ENCODE results near the gene PIBF1.

PIBF1 gene

GRCh38 chr13:72852207-72852606 lies 70.3 kb downstream of the PIBF1 start:
- Histone ChIP-seq H3K36me3 (ENCODE audit: control insufficient read depth in 2 of 2, insufficient read depth in 2 of 2, low read length in 2 of 2) (peaks cover 3 to 7% of the 10 kb centered on the region in 2 donors), H3K4me1 (ENCODE audit: control insufficient read depth, insufficient read depth, low read length) (no peaks in the 10 kb centered on the region), H3K27ac (ENCODE audit: low read length) (no peak overlapping the region), H3K9me3 (ENCODE audit: control insufficient read depth in 2 of 2, low read length in 2 of 2) (no peaks in the 10 kb centered on the region), H3K9ac (ENCODE audit: low read length in 2 of 2) (no peak overlapping the region), H3K4me3 (ENCODE audit: low read length in 2 of 2) (no peak overlapping the region), H3K27me3 (ENCODE audit: control insufficient read depth in 1 of 2, insufficient read depth in 2 of 2, low read length in 2 of 2) (no peaks in the 10 kb centered on the region)

DNA sequence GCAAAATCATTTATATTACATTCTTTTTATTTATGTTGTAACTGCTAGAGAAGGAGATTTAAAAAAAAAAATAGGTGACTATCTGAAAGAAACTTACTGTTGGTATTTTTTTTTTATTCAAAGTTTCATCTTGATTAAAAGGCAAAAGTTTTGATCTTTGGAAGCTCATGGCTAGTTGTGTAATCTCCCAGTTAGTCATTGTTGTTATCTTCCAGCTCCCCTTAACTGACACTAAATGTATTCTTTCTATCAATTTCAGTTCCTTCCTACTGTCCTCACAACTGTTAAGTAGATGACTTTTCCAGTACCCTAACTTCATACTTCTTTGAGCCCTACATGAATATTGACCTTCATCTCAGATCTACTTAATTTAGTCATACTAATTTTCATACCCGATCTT lies 71.1 kb downstream of the PIBF1 start:
- H3K27me3 ChIP-seq (ENCODE audit: control insufficient read depth in 1 of 2, insufficient read depth in 2 of 2, low read length in 2 of 2), result no peaks in the 10 kb centered on the region
- no peak overlapping the region for H3K4me3 ChIP-seq (ENCODE audit: low read length in 2 of 2)
- H3K27ac ChIP-seq (ENCODE audit: low read length), result no peak overlapping the region
- H3K4me1 ChIP-seq (ENCODE audit: control insufficient read depth, insufficient read depth, low read length), result no peaks in the 10 kb centered on the region
- no peaks in the 10 kb centered on the region for H3K9me3 ChIP-seq (ENCODE audit: control insufficient read depth in 2 of 2, low read length in 2 of 2)
- no peak overlapping the region for H3K9ac ChIP-seq (ENCODE audit: low read length in 2 of 2)
- peaks cover 3 to 7% of the 10 kb centered on the region in 2 donors for H3K36me3 ChIP-seq (ENCODE audit: control insufficient read depth in 2 of 2, insufficient read depth in 2 of 2, low read length in 2 of 2)

- H3K9me3 ChIP-seq (ENCODE audit: control insufficient read depth in 2 of 2, low read length in 2 of 2), result no peaks in the 10 kb centered on the region
- H3K27ac ChIP-seq (ENCODE audit: low read length), result no peak overlapping the region
- no peak overlapping the region for H3K9ac ChIP-seq (ENCODE audit: low read length in 2 of 2)
- H3K4me1 ChIP-seq (ENCODE audit: control insufficient read depth, insufficient read depth, low read length), result no peaks in the 10 kb centered on the region
- no peaks in the 10 kb centered on the region for H3K27me3 ChIP-seq (ENCODE audit: control insufficient read depth in 1 of 2, insufficient read depth in 2 of 2, low read length in 2 of 2)
- no peaks in the 10 kb centered on the region for H3K36me3 ChIP-seq (ENCODE audit: control insufficient read depth in 2 of 2, insufficient read depth in 2 of 2, low read length in 2 of 2)
- H3K4me3 ChIP-seq (ENCODE audit: low read length in 2 of 2), result no peak overlapping the region
These were observed 82.4 kb downstream of the PIBF1 start for GRCh38 chr13:72864142-72865011.

- Histone ChIP-seq H3K36me3 (ENCODE audit: control insufficient read depth in 2 of 2, insufficient read depth in 2 of 2, low read length in 2 of 2) (no peaks in the 10 kb centered on the region), H3K4me3 (ENCODE audit: low read length in 2 of 2) (no peak overlapping the region)
These were observed 86.3 kb downstream of the PIBF1 start for GRCh38 chr13:72868229-72868628.

DNA sequence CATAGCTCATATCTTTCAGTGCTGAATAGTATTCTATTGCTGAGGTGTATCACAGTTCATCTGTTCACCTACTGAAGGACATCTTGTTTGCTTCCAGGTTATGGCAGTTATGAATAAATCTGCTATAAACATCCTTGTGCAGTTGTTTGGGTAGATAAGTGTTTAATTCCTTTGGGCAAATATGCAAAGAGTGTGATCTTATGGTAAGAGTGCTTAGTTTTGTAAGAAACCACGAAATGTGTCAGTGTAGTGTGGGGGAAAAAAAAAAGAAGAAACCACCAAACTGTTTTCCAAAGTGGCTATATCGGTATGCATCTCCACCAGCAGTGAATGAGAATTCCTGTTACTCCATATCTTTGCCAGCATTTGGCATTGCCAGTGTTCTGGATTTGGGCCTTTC lies 93.3 kb downstream of the PIBF1 start:
- Histone ChIP-seq H3K9me3 (ENCODE audit: control insufficient read depth in 2 of 2, low read length in 2 of 2) (no peaks in the 10 kb centered on the region), H3K36me3 (ENCODE audit: control insufficient read depth in 2 of 2, insufficient read depth in 2 of 2, low read length in 2 of 2) (no peaks in the 10 kb centered on the region), H3K27me3 (ENCODE audit: control insufficient read depth in 1 of 2, insufficient read depth in 2 of 2, low read length in 2 of 2) (no peaks in the 10 kb centered on the region), H3K4me1 (ENCODE audit: control insufficient read depth, insufficient read depth, low read length) (no peaks in the 10 kb centered on the region), H3K9ac (ENCODE audit: low read length in 2 of 2) (no peak overlapping the region), H3K4me3 (ENCODE audit: low read length in 2 of 2) (no peak overlapping the region), H3K27ac (ENCODE audit: low read length) (no peak overlapping the region)

More at GRCh38 chr13:72868229-72868628, 86.3 kb downstream of the PIBF1 start:
- no peak overlapping the region for H3K27ac ChIP-seq (ENCODE audit: low read length)
- H3K4me1 ChIP-seq (ENCODE audit: control insufficient read depth, insufficient read depth, low read length), result no peaks in the 10 kb centered on the region
- H3K27me3 ChIP-seq (ENCODE audit: control insufficient read depth in 1 of 2, insufficient read depth in 2 of 2, low read length in 2 of 2), result no peaks in the 10 kb centered on the region
- H3K9ac ChIP-seq (ENCODE audit: low read length in 2 of 2), result no peak overlapping the region
- no peaks in the 10 kb centered on the region for H3K9me3 ChIP-seq (ENCODE audit: control insufficient read depth in 2 of 2, low read length in 2 of 2)

GRCh38 chr13:72884101-72884500 lies 102.2 kb downstream of the PIBF1 start:
- H3K27ac ChIP-seq (ENCODE audit: low read length), result no peak overlapping the region
- no peaks in the 10 kb centered on the region for H3K36me3 ChIP-seq (ENCODE audit: control insufficient read depth in 2 of 2, insufficient read depth in 2 of 2, low read length in 2 of 2)
- H3K4me1 ChIP-seq (ENCODE audit: control insufficient read depth, insufficient read depth, low read length), result no peaks in the 10 kb centered on the region
- no peaks in the 10 kb centered on the region for H3K27me3 ChIP-seq (ENCODE audit: control insufficient read depth in 1 of 2, insufficient read depth in 2 of 2, low read length in 2 of 2)
- no peak overlapping the region for H3K4me3 ChIP-seq (ENCODE audit: low read length in 2 of 2)
- no peak overlapping the region for H3K9ac ChIP-seq (ENCODE audit: low read length in 2 of 2)
- H3K9me3 ChIP-seq (ENCODE audit: control insufficient read depth in 2 of 2, low read length in 2 of 2), result no peaks in the 10 kb centered on the region

- no peaks in the 10 kb centered on the region for H3K27me3 ChIP-seq (ENCODE audit: control insufficient read depth in 1 of 2, insufficient read depth in 2 of 2, low read length in 2 of 2)
- H3K4me1 ChIP-seq (ENCODE audit: control insufficient read depth, insufficient read depth, low read length), result no peaks in the 10 kb centered on the region
- no peak overlapping the region for H3K9ac ChIP-seq (ENCODE audit: low read length in 2 of 2)
- no peaks in the 10 kb centered on the region for H3K36me3 ChIP-seq (ENCODE audit: control insufficient read depth in 2 of 2, insufficient read depth in 2 of 2, low read length in 2 of 2)
- no peak overlapping the region for H3K4me3 ChIP-seq (ENCODE audit: low read length in 2 of 2)
- no peak overlapping the region for H3K27ac ChIP-seq (ENCODE audit: low read length)
- no peaks in the 10 kb centered on the region for H3K9me3 ChIP-seq (ENCODE audit: control insufficient read depth in 2 of 2, low read length in 2 of 2)
These were observed 104.5 kb downstream of the PIBF1 start for GRCh38 chr13:72886272-72887067.

GRCh38 chr13:72889495-72889894 lies 107.6 kb downstream of the PIBF1 start:
- Histone ChIP-seq H3K4me1 (ENCODE audit: control insufficient read depth, insufficient read depth, low read length) (no peaks in the 10 kb centered on the region), H3K36me3 (ENCODE audit: control insufficient read depth in 2 of 2, insufficient read depth in 2 of 2, low read length in 2 of 2) (peaks cover 0 to 4% of the 10 kb centered on the region in 2 donors), H3K27me3 (ENCODE audit: control insufficient read depth in 1 of 2, insufficient read depth in 2 of 2, low read length in 2 of 2) (no peaks in the 10 kb centered on the region), H3K9me3 (ENCODE audit: control insufficient read depth in 2 of 2, low read length in 2 of 2) (no peaks in the 10 kb centered on the region), H3K9ac (ENCODE audit: low read length in 2 of 2) (no peak overlapping the region), H3K27ac (ENCODE audit: low read length) (no peak overlapping the region), H3K4me3 (ENCODE audit: low read length in 2 of 2) (no peak overlapping the region)

GRCh38 chr13:72890546-72890945 lies 108.6 kb downstream of the PIBF1 start:
- no peaks in the 10 kb centered on the region for H3K27me3 ChIP-seq (ENCODE audit: control insufficient read depth in 1 of 2, insufficient read depth in 2 of 2, low read length in 2 of 2)
- H3K4me3 ChIP-seq (ENCODE audit: low read length in 2 of 2), result no peak overlapping the region
- H3K9me3 ChIP-seq (ENCODE audit: control insufficient read depth in 2 of 2, low read length in 2 of 2), result no peaks in the 10 kb centered on the region
- no peak overlapping the region for H3K27ac ChIP-seq (ENCODE audit: low read length)
- no peaks in the 10 kb centered on the region for H3K4me1 ChIP-seq (ENCODE audit: control insufficient read depth, insufficient read depth, low read length)
- peaks cover 0 to 4% of the 10 kb centered on the region in 2 donors for H3K36me3 ChIP-seq (ENCODE audit: control insufficient read depth in 2 of 2, insufficient read depth in 2 of 2, low read length in 2 of 2)
- H3K9ac ChIP-seq (ENCODE audit: low read length in 2 of 2), result no peak overlapping the region

- Histone ChIP-seq H3K4me3 (ENCODE audit: low read length in 2 of 2) (no peak overlapping the region), H3K4me1 (ENCODE audit: control insufficient read depth, insufficient read depth, low read length) (no peaks in the 10 kb centered on the region), H3K9ac (ENCODE audit: low read length in 2 of 2) (no peak overlapping the region), H3K27me3 (ENCODE audit: control insufficient read depth in 1 of 2, insufficient read depth in 2 of 2, low read length in 2 of 2) (no peaks in the 10 kb centered on the region), H3K9me3 (ENCODE audit: control insufficient read depth in 2 of 2, low read length in 2 of 2) (no peaks in the 10 kb centered on the region), H3K27ac (ENCODE audit: low read length) (no peak overlapping the region), H3K36me3 (ENCODE audit: control insufficient read depth in 2 of 2, insufficient read depth in 2 of 2, low read length in 2 of 2) (peaks cover 0 to 8% of the 10 kb centered on the region in 2 donors)
These were observed 109.5 kb downstream of the PIBF1 start for GRCh38 chr13:72891423-72891822.

All from stomach smooth muscle (tissue), 2 donors.